Measurements from ENCODE around the gene TEDC2. TPM values are rescaled to one million over a fixed set of nuclear protein-coding genes. Genes with fewer than 3 reads are reported as not detected.

Gene TEDC2
- total and polyA plus RNA-seq, 2 of the 8 experiments (the other 6 are each of a cell fraction or from before 2014, with no cell fraction given): 54.6 to 55.6 TPM

DNA sequence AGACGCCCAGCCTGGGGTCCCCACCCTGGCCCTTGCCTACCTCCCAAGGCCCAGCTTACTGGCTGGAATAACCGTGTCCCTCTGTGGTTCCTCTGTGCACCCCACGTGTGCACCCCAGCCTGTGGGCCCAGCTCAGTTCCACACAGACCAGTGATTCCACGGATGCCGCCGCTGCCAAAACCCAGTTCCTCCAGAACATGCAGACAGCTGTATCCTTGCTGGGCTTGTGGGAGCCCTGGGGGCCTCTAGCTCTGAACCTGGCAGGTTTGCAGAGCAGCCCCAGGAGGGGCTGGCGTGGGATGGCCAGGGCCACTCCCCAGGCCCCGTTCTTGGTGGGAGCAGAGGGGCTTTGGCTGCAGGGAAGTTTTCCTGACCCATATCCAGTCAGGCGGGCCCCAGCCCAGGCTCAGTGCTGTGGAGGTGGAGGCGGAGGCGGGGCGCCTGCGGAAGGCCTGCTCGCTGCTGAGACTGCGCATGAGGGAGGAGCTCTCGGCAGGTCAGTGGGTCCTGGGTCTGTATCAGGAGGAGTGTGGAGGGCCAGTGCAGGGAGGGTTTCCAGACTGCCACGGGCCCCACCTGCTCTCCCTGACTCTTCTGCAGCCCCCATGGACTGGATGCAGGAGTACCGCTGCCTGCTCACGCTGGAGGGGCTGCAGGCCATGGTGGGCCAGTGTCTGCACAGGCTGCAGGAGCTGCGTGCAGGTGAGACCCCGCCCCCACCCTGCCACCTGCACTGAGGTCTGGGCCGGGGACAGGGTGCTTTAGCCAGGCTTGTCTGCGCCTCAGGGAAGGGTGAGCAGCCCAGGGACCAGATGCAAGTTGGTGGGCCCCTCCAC lies 2.3 kb downstream of the TEDC2 start:
- H3K4me3 ChIP-seq (ENCODE audit: extremely low read depth in 1 of 4, insufficient read depth in 2 of 4, low read depth in 3 of 4, low read length in 4 of 4): no peak overlapping the region
- DNase-seq (ENCODE audit: low read depth in 1 of 2, low spot score in 2 of 2): no peak
- no peak overlapping the region for H2BK15ac ChIP-seq (ENCODE audit: low read length)
- no peak overlapping the region for H3K4me2 ChIP-seq (ENCODE audit: insufficient read depth in 1 of 2, low read depth in 2 of 2, low read length in 2 of 2)
- no peaks in the 10 kb centered on the region; a peak in 1 of 7 replicates for H3K27me3 ChIP-seq (replicated peaks in 1 of 4; ENCODE audit: control insufficient read depth in 3 of 4, extremely low read depth in 1 of 4, insufficient read depth in 3 of 4, low read length in 3 of 4)
- FAIRE-seq: no peak
- no peak overlapping the region for H4K5ac ChIP-seq (ENCODE audit: insufficient read length, low read depth, low read length)
- H3K79me2 ChIP-seq (ENCODE audit: control insufficient read depth in 1 of 2, insufficient read depth in 2 of 2, low read length in 2 of 2): peaks cover 0 to 6% of the 10 kb centered on the region in 2 experiments; a peak in 2 of 4 replicates
- peaks cover 0 to 16% (median 8%) of the 10 kb centered on the region in 4 experiments; a peak in 5 of 8 replicates for H3K36me3 ChIP-seq (ENCODE audit: control insufficient read depth in 2 of 4, insufficient read depth in 4 of 4, low read length in 3 of 4)
- H3K23me2 ChIP-seq (ENCODE audit: low read depth, low read length): peaks cover 13% of the 10 kb centered on the region; the same call in 1 of the 2 replicates
- ChIA-PET POLR2A (ENCODE audit: partially characterized antibody) (interaction anchor here (0.6 to 1.6 kb wide), 4 partner anchors 20 to 435 kb away, joined by 3 read pairs; partner anchors contain the start of gene NHERF2), CTCF (ENCODE audit: partially characterized antibody) (interaction anchor here (0.7 to 3.1 kb wide), 5 partner anchors 8 to 166 kb away, joined by 3 to 18 read pairs (median 3); partner anchors contain the start of gene NTN3)
- no peak overlapping the region for H2BK120ac ChIP-seq (replicated peaks; ENCODE audit: low read depth, low read length)
- peaks cover 10% of the 10 kb centered on the region for H3K79me1 ChIP-seq (ENCODE audit: low read depth, low read length)
- H3K14ac ChIP-seq (ENCODE audit: insufficient read length): no peak overlapping the region
- no peak overlapping the region for H2AFZ ChIP-seq (ENCODE audit: low read length)
- H3K18ac ChIP-seq (ENCODE audit: extremely low read depth, low read length): no peak overlapping the region
- no peak overlapping the region for H4K8ac ChIP-seq (ENCODE audit: extremely low read depth, insufficient read depth, low read length)
- WGBS, 2 experiments (ENCODE audit: extremely low coverage in 1 of 2, insufficient coverage in 1 of 2, insufficient read length in 1 of 2, insufficient replicate concordance in 2 of 2, low coverage in 1 of 2, low lambda C conversion rate in 2 of 2, missing lambda C conversion rate in 1 of 2): 97% methylated on average over 21 of the region's 23 CpGs; no CpG with 5 or more reads in 1 of the 2 experiments
- no peak overlapping the region for H2BK5ac ChIP-seq (ENCODE audit: low read depth, low read length)
- no peak overlapping the region for H3K27ac ChIP-seq (ENCODE audit: low read depth, low read length)
- H2BK20ac ChIP-seq (ENCODE audit: low read length): no peak overlapping the region
- no peak overlapping the region for H2AK5ac ChIP-seq (ENCODE audit: low read depth, low read length)
- no peak overlapping the region for H3K56ac ChIP-seq (replicated peaks; ENCODE audit: insufficient read length, low read depth, low read length)
- H2BK12ac ChIP-seq (ENCODE audit: low read depth, low read length): no peak overlapping the region
- peaks cover 0 to 20% (median 17%) of the 10 kb centered on the region in 4 experiments; a peak in 6 of 7 replicates for H3K4me1 ChIP-seq (replicated peaks in 1 of 4; ENCODE audit: control insufficient read depth in 3 of 4, insufficient read depth in 4 of 4, low read length in 3 of 4)
- no peak overlapping the region for H4K91ac ChIP-seq (replicated peaks; ENCODE audit: insufficient read length, low read length)
- no peak overlapping the region for H3K23ac ChIP-seq (ENCODE audit: insufficient read length)
- no peak overlapping the region for H3K4ac ChIP-seq (replicated peaks; ENCODE audit: insufficient read length, low read depth, low read length)
- H3K9me3 ChIP-seq (ENCODE audit: insufficient read depth in 2 of 2, low read depth in 1 of 2, low read length in 1 of 2): no peaks in the 10 kb centered on the region
- peaks cover 2 to 10% of the 10 kb centered on the region in 2 experiments for H4K20me1 ChIP-seq (replicated peaks in 1 of 2; ENCODE audit: control insufficient read depth in 1 of 2, insufficient read depth in 2 of 2, low read length in 2 of 2)
- no peak overlapping the region for H3K9ac ChIP-seq (replicated peaks in 1 of 4; ENCODE audit: extremely low read depth in 1 of 4, low read depth in 3 of 4, low read length in 3 of 4)
- TF ChIP-seq RXRA (IDR thresholded peaks at IDR 0.05; ENCODE audit: insufficient read depth, low read depth, low read length) (no peak), BCL11A (IDR thresholded peaks at IDR 0.05; ENCODE audit: low read depth in 2 of 2, low read length in 2 of 2) (no peak), RNF2 (IDR thresholded peaks at IDR 0.05; ENCODE audit: borderline replicate concordance, low read depth, low read length, missing control alignments, poor library complexity, severe bottlenecking) (no peak), TEAD4 (IDR thresholded peaks at IDR 0.05; ENCODE audit: low read depth, low read length) (no peak), CREB1 (IDR thresholded peaks at IDR 0.05) (no peak), CBX5 (IDR thresholded peaks at IDR 0.05; ENCODE audit: low read depth, low read length) (no peak), CHD1 (IDR thresholded peaks at IDR 0.05; ENCODE audit: low read depth, low read length) (no peak), SUZ12 (IDR thresholded peaks at IDR 0.05; ENCODE audit: low read length) (no peak)
- TF ChIP-seq, protein P1, sequence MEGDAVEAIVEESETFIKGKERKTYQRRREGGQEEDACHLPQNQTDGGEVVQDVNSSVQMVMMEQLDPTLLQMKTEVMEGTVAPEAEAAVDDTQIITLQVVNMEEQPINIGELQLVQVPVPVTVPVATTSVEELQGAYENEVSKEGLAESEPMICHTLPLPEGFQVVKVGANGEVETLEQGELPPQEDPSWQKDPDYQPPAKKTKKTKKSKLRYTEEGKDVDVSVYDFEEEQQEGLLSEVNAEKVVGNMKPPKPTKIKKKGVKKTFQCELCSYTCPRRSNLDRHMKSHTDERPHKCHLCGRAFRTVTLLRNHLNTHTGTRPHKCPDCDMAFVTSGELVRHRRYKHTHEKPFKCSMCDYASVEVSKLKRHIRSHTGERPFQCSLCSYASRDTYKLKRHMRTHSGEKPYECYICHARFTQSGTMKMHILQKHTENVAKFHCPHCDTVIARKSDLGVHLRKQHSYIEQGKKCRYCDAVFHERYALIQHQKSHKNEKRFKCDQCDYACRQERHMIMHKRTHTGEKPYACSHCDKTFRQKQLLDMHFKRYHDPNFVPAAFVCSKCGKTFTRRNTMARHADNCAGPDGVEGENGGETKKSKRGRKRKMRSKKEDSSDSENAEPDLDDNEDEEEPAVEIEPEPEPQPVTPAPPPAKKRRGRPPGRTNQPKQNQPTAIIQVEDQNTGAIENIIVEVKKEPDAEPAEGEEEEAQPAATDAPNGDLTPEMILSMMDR (IDR thresholded peaks at IDR 0.05; ENCODE audit: control extremely low read depth in 1 of 3, insufficient read depth in 1 of 3, low read depth in 1 of 3, low read length in 3 of 3): no peak
